Right hindlimb (tissue), 1 donor: ENCODE measurements around the gene SLC22A24.
"Not testable (repeated sequence)": the region's sequence is repeated elsewhere in the genome, so short reads cannot be mapped to it uniquely, and the experiment has no call there.

Experiments
- DNase-seq: peaks from one replicate; pipeline ENCODE4 v3.0.0-alpha.2; 2018

Gene SLC22A24

DNA sequence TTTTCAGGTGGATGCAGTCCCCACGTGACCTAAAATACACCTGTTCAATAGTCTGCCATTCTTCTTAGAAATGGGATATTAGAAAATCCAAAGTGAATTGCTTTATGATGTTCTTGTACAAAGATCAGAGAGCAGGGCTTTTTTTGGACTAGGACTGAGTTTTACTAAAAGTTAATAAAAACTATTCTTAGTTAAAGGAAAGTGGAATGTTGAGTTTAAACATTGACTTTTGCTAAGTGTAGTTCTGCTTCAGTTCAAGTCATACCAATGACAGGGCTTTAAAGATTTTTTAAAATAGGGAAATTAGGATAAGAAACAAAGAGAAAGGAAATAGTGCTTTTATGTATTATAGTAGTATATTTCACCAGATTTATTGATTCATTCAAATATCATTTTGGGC is at the start of gene SLC22A24:
Gene SLC22A24, minus strand, starts transcription at position 101 of the 400 bp plus-strand sequence. CDS start 442 bp downstream, outside the sequence.
- DNase-seq = no peak

- no peak for DNase-seq
Observed at GRCh38 chr11:63180536-63180935, 36.5 kb upstream of the SLC22A24 start.

GRCh38 chr11:63179432-63180041 is 35.5 kb upstream of the SLC22A24 start:
- no peak for DNase-seq

- no peak for DNase-seq
Observed at GRCh38 chr11:63177872-63178271, 33.9 kb upstream of the SLC22A24 start.

- no peak for DNase-seq
Observed at GRCh38 chr11:63165706-63166310, 21.8 kb upstream of the SLC22A24 start.

DNA sequence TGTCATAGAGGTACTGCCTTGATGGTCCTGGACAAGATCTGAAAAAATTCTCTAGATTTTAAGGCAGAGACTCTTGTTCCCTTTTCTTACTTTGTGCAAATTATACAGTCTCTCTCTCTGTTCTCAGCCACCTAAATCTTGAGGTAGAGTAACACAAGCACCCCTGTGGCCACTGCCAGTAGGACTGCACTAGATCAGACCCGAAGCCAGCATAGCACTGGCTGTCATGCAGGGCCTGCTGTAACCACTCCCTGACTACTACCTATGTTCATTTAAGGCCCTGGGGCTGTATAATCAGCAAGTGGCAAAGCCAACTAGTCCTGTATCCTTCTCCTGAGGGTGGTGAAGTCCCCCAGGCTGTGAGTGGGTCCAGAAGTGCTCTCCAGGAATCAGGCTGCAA is 11.8 kb upstream of the SLC22A24 start:
- no peak for DNase-seq

- no peak for DNase-seq
Observed at GRCh38 chr11:63146581-63146980, 2.6 kb upstream of the SLC22A24 start.

DNA sequence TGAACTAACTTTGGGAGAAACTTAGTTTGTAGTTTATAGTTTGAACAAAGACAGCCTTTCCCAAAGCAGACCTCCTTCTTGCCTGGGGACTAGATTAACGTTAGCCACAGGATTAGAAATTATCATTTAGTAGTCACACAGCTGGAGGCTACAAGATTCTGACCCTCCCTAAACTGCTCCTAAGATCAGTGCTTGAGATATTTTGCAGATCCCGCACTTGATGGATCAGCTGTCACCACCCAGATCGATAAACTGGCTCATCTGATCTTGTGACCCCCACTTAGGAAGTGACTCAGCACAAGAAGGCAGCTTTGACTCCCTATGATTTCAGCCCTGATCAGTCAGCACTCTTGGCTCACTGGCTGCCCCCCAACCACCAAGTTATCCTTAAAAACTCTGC is 1.6 kb downstream of the SLC22A24 start:
- no peak for DNase-seq

DNA sequence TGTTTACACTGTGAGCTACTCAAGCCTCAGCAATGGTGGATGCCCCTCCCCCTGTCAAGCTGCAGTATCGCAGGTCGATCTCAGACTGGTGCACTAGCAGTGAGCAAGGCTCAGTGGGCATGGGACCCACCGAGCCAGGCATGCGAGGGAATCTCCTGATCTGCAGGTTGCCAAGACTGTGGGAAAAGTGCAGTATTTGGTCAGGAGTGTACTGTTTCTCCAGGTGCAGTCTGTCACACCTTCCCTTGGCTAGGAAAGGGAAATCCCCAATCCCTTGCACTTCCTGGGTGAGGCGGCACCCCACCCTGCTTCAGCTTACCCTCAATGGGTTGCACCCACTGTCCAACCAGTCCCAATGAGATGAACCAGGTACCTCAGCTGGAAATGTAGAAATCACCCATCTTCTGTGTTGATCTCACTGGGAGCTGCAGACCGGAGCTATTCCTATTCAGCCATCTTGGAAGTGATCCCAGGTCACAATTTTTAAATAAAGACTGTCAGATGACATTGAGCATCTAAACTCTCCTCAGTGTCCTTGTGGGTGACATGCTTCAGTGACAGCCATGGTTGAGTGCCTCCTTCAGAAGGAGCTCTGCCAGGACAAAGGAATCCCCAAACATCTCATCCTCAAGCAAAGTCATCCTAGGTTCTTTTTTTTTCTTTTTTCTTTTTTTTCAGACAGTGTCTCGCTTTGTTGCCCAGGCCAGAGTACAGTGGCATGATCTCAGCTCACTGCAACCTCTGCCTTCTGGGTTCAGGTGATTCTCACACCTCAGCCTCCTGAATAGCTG is 10.8 kb downstream of the SLC22A24 start:
- DNase-seq = no peak

- DNase-seq = no peak
Observed at GRCh38 chr11:63099555-63099954, 44.5 kb downstream of the SLC22A24 start.

DNA sequence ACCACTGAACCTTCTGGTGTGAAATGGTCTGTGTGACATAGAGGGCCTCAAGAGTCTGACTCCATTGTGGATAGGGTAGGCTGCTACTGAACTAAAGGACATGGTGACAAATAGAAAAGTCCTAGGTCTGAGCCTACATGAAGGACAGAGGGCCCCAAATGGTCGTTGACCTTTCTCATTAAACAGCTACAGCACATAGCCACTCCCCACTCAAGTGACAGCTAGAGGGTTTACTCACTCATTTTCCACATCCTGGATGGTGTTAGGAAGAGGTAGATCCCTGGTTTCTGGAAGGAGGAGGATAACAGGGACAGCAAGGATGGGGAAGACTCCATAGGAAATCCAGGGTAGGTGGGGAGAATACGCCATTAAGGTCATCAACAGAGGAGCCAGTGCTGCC is 63.3 kb downstream of the SLC22A24 start:
- DNase-seq = no peak

DNA sequence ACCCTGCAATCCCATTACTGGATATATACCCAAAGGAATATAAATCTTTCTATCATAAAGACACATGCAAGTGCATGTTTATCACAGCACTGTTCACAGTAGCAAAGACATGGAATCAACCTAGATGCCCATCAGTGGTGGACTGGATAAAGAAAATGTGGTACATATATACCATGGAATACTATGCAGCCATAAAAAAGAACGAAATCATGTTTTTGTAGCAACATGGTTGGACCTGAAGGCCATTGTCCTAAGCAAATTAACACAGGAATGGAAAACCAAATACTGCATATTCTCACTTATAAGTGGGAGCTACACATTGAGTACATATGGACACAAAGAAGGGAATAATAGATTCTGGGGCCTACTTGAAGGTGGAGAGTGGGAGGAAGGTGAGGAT is 97.8 kb downstream of the SLC22A24 start:
- DNase-seq = not testable (repeated sequence)

GRCh38 chr11:63042596-63042995 is 101.4 kb downstream of the SLC22A24 start:
- DNase-seq = no peak

DNA sequence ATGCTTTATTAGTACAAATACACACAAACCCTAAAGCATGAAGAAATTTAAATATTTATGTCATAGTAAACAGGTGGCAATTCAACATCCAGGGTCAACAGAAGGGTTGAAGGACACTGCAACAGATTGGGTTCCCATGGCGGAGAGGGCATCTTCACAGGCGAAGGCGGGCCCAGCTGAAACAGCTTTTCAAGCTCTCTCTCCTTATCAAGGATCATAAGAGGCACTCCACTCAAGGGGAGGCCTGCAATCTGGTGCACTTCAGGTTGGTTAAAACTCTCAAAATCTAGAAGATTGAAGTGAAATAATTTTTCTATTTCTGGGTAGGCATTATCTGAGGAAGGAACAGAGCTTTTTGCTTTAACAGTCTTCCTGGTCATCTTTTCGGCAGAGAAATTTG is 111.6 kb downstream of the SLC22A24 start:
- no peak for DNase-seq
